HG02938 (cell line): Measurements from ENCODE around the gene MAGEA9B.
"Not testable (repeated sequence)": the region's sequence is repeated elsewhere in the genome, so short reads cannot be mapped to it uniquely, and the experiment has no call there.

ENCODE experiments used
- ATAC-seq: cut with Tn5 transposase; IDR thresholded peaks from one replicate; pipeline ENCODE4 v1.9.1; 2021; ENCODE audit warnings: mild to moderate bottlenecking, moderate library complexity; ENCODE audit not compliant: unreplicated experiment

MAGEA9B gene

DNA sequence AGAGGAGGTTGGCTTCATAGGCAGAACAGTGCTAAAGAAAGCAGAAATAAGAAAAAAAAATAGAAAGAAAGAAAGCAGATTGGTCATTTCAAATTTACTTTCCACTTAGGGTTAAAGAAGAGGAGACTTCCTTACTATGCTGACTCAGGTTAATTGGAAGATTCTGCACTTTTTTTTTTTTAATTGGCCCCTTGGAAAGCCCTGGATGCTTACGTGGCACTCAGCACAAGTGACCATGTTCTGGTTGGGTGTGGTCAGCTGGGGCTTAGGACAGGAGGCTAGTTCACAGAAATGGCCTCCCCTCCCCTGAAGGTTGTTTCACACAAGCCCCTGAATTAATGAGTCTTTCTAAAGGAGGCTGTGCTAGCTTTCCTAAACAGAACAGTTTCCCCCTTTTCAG lies 14.5 kb downstream of the MAGEA9B start:
- no peak for ATAC-seq

GRCh38 chrX:149571770-149572169 lies 15.5 kb downstream of the MAGEA9B start:
- no peak for ATAC-seq

GRCh38 chrX:149570668-149571067 lies 16.6 kb downstream of the MAGEA9B start:
- no peak for ATAC-seq

- ATAC-seq = no peak
These were observed 17.5 kb downstream of the MAGEA9B start for GRCh38 chrX:149569770-149570169.

GRCh38 chrX:149568701-149569296 lies 18.5 kb downstream of the MAGEA9B start:
- no peak for ATAC-seq

DNA sequence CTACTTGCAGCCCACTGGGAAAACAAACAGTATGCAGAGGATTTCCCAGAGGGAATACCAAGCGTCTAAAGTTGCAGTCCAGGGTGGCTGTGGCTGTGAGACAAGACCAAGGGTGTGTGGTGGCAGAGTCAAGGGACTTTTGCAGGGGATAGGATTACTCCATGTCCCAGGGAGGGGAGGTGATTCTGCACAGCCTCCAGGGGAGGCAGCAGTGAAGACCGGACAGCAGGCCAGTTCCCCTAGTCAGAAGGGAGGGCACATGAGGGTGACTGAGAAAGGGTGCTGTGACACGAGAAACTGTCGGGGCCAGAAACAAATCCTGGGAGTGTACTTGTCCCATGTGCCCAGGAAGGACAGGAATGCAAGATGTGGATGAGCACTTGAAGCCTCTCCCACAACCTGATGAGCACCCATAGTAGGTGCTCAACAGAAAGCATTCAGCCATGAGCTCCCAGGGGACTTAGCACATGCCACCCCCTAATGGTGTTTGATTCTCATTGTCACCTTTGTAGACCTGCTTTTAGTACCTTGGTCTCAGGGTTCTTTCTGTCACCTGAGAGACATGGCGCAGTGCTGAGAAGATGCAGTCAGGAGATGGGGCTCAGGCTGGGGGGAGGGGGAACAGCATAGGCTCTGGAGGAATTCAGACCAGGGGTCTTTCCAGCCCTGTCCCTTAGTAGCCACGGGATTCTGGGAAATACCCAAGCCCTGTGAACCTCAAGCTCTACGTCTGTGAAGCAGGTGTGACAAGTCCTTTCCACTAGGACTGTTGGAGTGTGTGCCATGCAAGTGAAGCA lies 19.4 kb downstream of the MAGEA9B start:
- no peak for ATAC-seq

DNA sequence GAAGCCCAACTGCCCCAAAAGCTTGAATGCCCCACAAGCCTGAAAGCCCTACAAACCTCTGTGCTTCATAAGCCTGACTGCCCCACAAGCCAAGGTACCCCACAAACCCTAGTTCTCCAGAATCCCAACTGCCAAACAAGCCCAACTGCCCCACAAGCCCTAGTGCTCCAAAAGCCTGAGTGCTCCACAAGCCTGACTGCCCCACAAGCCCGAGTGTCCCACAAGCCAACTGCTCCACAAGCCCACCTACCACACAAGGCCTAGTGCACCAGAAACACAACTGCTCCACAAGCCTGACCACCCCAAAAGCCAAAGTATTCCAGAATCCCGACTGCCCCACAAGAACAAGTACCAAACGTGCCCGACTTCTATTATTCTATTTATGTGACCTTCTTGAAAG lies 23.9 kb downstream of the MAGEA9B start:
- no peak for ATAC-seq

- not testable (repeated sequence) for ATAC-seq
These were observed 32.0 kb downstream of the MAGEA9B start for GRCh38 chrX:149555251-149555650.

DNA sequence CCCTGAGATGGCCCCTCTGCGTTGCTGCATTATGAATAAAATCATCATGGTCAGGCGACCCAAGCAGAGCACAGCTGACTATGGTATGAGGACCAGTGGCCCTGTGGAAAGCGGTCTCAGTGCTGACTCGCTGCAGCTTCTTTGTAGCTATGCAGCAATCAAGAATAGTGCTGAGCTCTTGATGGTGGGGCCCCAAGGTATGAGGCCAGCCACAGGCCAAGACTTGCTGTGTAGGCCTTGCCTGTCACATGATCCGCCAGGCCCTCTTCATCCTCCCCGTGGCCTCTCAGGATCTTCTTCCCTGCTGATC lies 35.4 kb downstream of the MAGEA9B start:
- not testable (repeated sequence) for ATAC-seq

GRCh38 chrX:149551245-149551938 lies 35.9 kb downstream of the MAGEA9B start:
- not testable (repeated sequence) for ATAC-seq

- not testable (repeated sequence) for ATAC-seq
These were observed 36.8 kb downstream of the MAGEA9B start for GRCh38 chrX:149550454-149550853.

- ATAC-seq = not testable (repeated sequence)
These were observed 37.6 kb downstream of the MAGEA9B start, which contains the start of gene HSFX3 for GRCh38 chrX:149549701-149550100. TSS of gene HSFX3 (minus strand) at chrX:149549924. CDS start at chrX:149549852, 72 bp downstream.

DNA sequence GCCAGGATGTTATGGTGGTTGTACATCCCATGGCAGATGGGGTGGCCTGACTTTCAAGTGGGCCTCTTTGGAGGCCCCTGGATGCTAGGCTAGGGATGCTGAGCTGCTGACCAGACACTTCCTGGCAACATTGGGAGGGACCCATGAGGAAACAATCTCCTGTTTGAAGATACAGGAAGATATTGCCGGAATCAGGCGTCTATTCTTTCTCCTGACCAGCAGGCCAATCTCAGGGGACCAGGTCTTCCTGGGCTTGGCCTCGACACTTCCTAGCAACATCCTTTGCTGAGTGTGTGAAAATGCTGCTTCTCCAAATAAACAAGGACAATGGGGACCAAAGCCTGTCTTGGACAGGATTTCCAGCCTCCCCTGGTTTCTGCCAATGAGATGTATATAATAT lies 39.5 kb downstream of the MAGEA9B start:
- ATAC-seq = not testable (repeated sequence)

DNA sequence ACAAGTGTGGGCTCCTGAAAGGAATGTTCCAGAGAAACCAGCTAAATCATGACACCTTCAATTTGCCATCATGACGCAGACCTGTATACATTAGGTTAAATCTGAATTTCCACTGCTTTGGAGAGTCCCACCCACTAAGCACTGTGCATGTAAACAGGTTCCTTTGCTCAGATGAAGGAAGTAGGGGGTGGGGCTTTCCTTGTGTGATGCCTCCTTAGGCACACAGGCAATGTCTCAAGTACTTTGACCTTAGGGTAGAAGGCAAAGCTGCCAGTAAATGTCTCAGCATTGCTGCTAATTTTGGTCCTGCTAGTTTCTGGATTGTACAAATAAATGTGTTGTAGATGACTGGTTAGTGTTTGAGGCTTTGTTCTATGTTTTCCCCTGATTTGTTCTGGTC lies 40.3 kb downstream of the MAGEA9B start:
- ATAC-seq = not testable (repeated sequence)

DNA sequence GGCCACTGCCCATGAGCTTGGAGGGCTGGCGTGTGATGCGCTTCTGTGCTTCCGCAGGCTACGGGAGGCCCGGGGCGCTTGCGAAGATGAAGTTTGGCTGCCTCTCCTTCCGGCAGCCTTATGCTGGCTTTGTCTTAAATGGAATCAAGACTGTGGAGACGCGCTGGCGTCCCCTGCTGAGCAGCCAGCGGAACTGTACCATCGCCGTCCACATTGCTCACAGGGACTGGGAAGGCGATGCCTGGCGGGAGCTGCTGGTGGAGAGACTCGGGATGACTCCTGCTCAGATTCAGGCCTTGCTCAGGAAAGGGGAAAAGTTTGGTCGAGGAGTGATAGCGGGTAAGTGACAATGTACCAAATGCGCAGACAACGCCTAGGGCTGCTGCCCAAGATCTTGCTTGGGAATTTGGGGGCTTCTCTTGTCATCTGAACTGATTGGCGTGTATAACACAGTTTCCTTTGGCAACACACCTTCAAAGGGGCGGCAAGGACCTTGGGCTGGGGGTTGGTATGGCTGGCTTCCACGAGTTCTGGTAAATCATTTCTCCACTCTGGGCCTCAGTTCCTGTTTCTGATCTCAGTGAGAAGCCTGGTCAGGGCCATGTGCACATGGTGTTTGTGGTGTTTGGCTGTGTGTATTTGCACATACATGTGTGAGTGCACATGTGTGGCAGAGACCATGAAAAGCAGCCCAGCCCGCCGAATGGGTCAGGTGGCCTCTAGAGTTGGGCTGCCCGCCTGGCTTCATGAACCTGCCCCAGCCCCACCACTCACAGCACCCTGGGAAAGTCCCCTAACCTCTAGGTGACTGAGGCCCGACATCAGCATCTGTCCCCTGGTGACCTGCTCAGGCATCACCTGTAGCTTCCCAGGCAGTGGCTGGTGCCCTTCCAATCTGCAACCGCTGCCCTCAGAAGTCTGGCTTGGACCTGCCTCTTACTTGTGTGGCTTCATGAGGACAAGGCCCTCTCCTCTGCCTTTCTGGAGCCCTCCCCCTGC lies 41.4 kb downstream of the MAGEA9B start:
- ATAC-seq = peak; percentile 65

DNA sequence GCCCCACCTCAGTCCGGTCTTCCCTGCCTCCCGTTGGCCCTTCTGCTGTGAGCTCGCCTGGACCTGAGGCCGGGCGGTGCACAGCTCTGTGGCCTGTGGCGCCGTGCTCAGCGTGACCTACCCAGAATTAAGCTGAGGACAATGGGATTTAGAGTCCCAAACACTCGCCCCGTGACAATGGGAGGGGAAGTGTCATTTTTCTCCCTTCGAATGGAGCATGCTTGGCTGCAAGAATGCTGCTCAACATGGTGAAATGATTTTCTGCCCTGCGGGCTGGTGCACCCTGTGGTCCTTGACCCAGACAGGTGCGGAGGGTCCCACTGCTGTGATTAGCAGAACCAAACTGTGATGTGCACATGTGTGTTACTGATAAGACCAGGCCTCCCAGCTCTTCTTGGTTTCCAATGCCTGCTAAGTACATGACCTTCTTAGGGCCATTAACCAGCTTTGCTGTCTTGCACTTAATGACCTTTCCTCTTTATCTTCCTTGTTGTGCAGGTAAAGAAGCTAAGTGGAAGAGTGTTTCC lies 45.7 kb downstream of the MAGEA9B start:
- ATAC-seq = no peak

DNA sequence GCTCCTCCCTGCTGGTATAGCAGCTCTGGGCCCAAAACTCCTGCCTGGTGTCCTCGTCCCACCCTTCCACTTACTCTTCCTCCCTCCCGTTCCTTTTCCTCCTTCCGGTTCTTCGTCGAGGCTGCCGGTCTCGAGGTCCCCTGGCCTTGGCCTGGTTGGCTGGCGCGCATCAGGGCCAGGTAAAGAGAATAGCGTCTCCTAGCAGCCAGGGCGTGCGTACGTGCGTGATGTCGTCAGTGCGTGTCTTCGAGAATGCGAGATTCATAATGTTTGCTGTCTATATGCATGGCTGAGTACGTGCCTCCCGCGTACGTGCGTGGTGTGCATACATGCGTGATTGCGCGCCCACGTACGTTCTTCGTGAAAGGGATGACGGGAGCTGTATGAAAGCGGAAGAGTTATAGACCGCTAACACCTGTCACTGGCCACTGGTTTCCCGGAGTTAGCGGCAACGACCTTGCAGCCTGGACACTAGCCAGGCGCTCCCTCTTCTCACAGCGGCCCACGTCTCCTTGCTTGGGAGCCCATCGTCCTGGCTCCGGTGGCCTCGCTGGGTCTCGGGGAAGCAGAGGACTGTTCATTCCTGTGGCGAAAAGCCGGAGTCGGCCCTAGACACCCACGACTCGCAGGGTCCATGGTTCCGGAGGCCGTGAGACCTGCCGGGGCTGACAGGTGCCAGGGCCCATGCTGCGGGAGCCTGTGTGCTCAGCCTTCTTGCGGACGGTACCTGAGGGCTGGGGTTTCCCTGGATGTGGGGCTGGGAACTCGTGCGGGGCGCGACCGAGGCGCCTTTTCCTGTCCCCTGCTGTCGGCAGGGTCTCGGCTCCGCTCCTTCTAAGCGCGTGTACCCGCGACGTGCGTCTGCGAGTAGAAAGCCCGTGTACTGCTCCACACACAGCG lies 46.4 kb downstream of the MAGEA9B start, which contains the start of gene EOLA1:
Gene EOLA1, plus strand, starts transcription at position 392 of the 900 bp plus-strand sequence. CDS start 4,619 bp downstream, outside the sequence.
- peak; percentile 73 for ATAC-seq

GRCh38 chrX:149540131-149540620 lies 47.1 kb downstream of the MAGEA9B start:
- ATAC-seq = peak; percentile 1
